CD4-positive, alpha-beta T cell treated with Interleukin-2 at 100 ng/mL for 4 hours (primary cell): ENCODE data around the gene NFKBIZ.

Experiments used
- DNase-seq: peaks from one replicate; pipeline ENCODE4 v3.0.0-alpha.2; 2020; ENCODE audit warnings: low spot score

The NFKBIZ gene

DNA sequence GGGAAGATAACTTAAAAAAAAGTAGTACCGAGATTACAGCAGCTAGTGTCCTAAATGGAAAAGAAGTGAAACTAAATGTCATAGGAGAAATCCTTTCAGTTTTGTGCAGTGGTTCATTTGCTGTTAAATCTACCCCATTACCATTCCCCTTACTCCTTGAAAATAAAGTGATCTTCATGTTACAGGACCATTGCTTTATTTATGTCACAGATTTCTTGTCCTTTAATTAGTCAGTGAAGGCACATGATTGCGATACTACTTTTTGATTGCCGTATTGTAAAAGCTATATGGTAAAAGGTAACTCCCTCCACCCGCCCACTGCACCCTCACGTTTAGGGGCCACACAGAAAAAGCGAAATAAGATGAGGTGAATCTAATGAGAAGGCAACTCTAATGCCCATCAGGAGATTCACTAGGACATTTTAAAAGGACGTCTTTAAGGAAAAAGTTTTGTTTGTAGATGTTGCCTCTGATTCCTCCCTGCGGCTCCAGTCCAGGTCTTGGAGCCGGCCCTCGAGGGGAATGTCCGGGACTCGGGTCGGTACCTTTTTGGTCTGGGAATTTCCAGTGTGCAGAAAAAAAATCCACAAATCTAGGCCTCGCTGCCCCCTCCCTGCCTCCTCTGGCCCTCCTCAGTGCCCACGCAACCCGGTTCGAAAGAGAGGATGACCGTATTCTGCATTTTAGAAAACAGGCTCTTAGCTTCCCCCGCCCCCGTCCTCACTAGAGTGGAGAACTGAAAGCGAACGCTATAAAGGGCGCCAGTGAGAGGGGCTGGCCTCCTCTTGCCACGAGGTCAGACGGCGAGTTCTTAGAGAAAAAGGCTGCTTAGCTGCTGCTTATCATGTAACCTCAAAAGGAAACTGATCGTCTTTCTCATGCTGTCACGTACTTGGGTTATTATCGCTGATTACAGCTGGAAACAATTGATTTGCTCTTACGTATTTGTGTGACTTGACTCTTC lies 21.8 kb upstream of the NFKBIZ start:
- DNase-seq: peak; percentile 81

DNA sequence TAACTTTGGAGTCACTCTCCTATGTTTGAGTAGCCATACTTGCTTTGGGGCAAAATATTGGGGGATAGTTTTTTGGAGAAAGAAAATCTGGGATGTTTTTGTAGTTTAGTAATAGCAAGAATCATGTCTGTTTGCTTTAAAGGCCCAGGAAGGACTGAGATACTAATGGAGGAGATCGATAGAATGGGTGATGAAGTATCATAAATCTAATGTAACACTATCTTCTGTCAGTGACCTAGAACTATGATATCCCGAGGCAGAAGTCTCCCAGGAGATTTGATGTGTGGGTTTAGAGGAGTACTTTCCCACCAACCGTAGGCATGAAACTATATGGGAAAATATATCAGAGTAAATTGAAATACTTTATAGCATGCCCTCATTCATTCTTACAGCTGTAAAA lies 21.0 kb upstream of the NFKBIZ start:
- DNase-seq: no peak

- DNase-seq: peak; percentile 54
Observed at GRCh38 chr3:101828691-101829436, 20.4 kb upstream of the NFKBIZ start.

DNA sequence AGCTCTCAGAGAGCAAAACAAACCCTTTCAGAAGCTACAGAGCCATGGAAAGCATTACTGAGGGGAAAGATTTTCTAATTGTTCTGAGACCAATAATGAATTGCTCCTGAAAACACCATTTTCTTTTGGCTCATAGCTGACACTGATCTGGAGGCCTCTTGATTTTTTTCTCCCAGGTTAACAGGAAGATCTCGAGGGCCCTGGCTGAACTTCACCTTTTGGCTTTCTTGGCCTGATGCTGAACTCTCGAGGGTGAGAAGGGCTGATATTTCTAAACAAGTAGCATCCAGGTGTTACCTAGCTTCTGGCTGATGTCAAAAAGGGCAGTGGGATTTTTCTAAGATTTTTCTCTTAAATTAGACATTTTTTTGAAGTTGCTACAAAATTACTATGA lies 19.9 kb upstream of the NFKBIZ start:
- DNase-seq: no peak

GRCh38 chr3:101829874-101830273 lies 19.4 kb upstream of the NFKBIZ start:
- no peak for DNase-seq

- DNase-seq: peak; percentile 26
Observed at GRCh38 chr3:101833446-101833974, 15.8 kb upstream of the NFKBIZ start.

- no peak for DNase-seq
Observed at GRCh38 chr3:101835676-101836075, 13.6 kb upstream of the NFKBIZ start.

GRCh38 chr3:101836160-101836559 lies 13.2 kb upstream of the NFKBIZ start:
- no peak for DNase-seq

GRCh38 chr3:101836652-101837598 lies 12.4 kb upstream of the NFKBIZ start:
- DNase-seq: no peak

DNA sequence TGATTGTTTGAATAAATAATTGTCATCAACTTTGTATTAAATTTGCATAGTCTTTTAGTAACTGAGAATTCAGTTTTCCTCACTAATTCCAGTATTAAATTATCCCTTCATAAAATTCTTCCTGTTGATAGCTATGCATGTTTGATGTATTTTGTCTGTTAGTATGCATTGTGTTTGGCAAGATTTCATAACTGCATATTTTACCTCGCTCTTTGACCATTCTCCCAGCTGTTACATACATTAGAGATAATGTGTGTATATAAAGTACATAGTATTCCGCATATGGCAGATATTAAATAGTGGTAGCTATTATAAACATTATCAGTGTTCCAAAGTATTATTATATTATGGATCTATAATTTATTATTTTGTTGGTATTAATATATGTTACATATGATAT lies 10.6 kb upstream of the NFKBIZ start:
- DNase-seq: no peak

DNA sequence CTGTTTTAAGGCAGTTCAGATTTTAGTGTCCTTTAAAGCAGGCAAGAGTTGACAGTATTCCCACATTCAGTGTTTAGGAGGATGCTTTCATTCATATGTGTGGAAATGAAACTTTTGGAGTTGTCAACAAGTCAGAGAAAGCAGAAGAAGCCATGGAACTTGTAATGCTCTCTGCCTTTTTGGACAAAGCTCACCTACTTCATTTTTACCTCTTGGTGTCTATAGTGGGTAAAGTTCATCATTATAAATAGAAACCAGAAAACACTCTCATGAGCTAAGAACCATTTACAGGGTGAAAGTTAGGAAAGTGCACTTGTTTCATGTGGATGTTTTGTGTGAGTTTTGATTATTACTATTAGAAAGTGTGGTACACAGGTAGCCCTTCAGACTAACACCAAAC lies 9.2 kb upstream of the NFKBIZ start:
- DNase-seq: no peak

- no peak for DNase-seq
Observed at GRCh38 chr3:101842245-101842934, 6.9 kb upstream of the NFKBIZ start.

DNA sequence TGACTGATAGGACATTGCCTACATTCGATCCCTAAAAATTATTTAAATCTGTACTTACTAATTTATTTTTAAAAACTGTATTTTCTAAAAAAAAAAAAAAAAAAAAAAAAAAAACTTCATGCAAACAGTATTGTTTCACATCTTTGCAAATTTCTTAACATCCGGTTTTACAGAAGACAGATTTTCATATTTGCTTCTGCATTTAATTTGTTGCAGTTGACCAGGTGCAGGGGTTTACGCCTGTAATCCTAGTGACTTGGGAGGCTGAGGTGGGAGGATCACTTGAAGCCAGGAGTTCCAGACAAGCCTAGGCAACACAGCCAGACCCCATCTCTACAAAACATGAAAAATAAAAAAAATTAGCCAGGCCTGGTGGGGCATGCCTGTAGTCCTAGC lies 6.4 kb upstream of the NFKBIZ start:
- DNase-seq: no peak

DNA sequence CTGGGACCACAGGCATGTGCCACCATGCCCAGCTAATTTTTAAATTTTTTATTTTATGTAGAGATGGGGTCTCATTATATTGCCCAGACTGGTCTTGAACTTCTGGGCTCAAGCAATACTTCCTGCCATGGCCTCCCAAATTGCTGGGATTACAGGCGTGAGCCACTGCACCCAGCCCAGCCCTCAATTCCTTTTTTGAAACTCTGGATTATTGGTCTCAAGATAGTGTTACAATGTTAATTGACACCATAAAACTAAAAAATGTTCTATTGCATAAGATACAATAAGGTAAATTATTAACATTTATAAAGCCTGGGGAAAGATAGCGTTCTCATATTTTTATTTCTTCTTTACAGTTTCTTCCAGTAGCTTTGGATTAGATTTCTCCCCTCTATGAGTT lies 3.9 kb upstream of the NFKBIZ start:
- DNase-seq: no peak

GRCh38 chr3:101846709-101847108 lies 2.6 kb upstream of the NFKBIZ start:
- no peak for DNase-seq

- no peak for DNase-seq
Observed at GRCh38 chr3:101847328-101847727, 2.0 kb upstream of the NFKBIZ start.

- no peak for DNase-seq
Observed at GRCh38 chr3:101848326-101848725, 988 bp upstream of the NFKBIZ start.

DNA sequence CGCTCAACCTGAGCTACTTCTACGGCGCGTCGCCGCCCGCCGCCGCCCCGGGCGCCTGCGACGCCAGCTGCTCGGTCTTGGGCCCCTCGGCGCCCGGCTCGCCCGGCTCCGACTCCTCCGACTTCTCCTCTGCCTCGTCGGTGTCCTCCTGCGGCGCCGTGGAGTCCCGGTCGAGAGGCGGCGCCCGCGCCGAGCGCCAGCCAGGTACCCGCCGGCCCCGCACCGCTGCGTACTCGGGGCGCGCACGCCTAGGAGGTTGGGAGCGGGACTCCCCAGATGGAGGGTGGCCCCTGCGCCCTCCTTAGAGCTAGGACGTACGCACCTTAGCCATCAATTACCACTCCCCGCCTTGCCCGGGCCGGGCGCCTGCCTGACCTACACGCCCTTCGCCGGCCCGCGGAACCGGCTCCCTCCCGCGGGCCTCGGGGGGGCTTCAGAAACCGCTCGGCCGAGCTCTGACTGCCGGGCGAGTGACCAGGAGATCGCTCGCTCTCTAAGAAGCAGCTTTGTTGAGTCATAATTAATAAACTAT lies 466 bp downstream of the NFKBIZ start:
- peak; percentile 55 for DNase-seq

DNA sequence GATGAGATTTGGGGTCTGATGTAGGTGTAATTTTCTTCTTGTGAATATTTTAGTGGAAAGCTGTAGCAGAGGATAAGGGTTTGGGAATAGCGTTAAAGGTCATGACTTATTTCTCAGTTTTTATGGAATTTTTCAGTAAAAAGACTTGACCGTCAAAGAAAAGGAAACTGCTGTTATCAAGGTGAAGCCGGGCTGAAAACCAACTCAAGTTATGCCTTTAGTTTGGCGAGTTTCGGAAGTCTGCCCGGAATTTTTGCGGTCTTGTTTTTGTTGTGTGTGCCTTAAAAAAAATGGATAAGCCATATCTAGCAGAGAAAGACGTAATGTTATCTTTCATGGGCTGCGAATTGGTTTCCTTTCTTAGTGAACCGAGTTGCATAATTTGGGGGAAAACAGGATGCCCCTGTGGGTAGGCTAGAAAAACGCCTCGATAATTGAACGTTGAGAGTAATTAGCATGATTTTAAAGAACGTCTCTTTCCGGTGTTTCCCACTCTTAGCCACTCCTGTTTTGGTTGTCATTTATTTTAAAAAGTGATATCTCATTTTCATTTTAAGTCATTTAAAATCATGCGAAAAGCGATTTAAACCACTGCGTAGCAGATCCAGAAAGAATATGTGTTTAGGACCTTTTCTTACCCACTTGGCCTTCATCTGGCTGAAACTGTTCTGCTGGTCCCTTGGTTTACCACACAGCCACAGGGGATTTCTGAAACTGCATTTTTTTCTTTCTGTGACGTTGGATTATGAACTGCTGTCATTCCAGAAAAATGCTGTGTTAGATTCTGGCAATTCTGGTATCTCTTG lies 1.1 kb downstream of the NFKBIZ start:
- peak; percentile 68 for DNase-seq
